HAP-1 (cell line): Measurements from ENCODE around the gene COPS9.

ENCODE experiments used
- DNase-seq, 2 experiments: peaks; one replicate each; pipeline ENCODE4 v3.0.0-alpha.2; 2016 to 2020; ENCODE audit warnings: low spot score in 2 of 2
- H3K27me3 ChIP-seq: fragments of 250-450 bp; sonication (Bioruptor Pico); 2 replicates; pipeline ENCODE4 v1.5.1; 2020; ENCODE audit warnings: low read depth, mild to moderate bottlenecking, moderate library complexity
- H3K36me3 ChIP-seq: fragments of 250-450 bp; sonication (Bioruptor Pico); replicated peaks from 2 replicates; pipeline ENCODE4 v1.5.1; 2020; ENCODE audit warnings: mild to moderate bottlenecking
- H3K4me1 ChIP-seq: fragments of 250-450 bp; sonication (Bioruptor Pico); 2 replicates; pipeline ENCODE4 v1.5.1; 2020; ENCODE audit warnings: mild to moderate bottlenecking
- H3K4me3 ChIP-seq: fragments of 250-450 bp; sonication (Bioruptor Pico); 2 replicates; pipeline ENCODE4 v1.5.1; 2020; ENCODE audit warnings: mild to moderate bottlenecking, moderate library complexity
- H3K9me3 ChIP-seq: fragments of 250-450 bp; sonication (Bioruptor Pico); 2 replicates; pipeline ENCODE4 v1.5.1; 2020; ENCODE audit warnings: mild to moderate bottlenecking, moderate library complexity
- in situ Hi-C: fragments of 300-500 bp; cut with MboI; formaldehyde crosslinking; loops from 3 replicates; pipeline ENCODE4 v1.14.3; 2020; ENCODE audit warnings: low sequenced_read_pairs, inconsistent platforms, mixed read lengths

The COPS9 gene

GRCh38 chr2:240139666-240140393 lies 3.7 kb upstream of the COPS9 start:
- Histone ChIP-seq H3K27me3 (no peaks in the 10 kb centered on the region), H3K4me1 (peaks cover 4% of the 10 kb centered on the region; the same call in 1 of the 2 replicates), H3K36me3 (no peaks in the 10 kb centered on the region), H3K4me3 (no peak overlapping the region), H3K9me3 (no peaks in the 10 kb centered on the region)
- DNase-seq, result no peak
- in situ Hi-C loops, result loop anchor here (5.0 kb wide), 1 partner anchor 83 kb away; no protein-coding TSS in a partner anchor

GRCh38 chr2:240139011-240139441 lies 2.9 kb upstream of the COPS9 start:
- no peaks in the 10 kb centered on the region for H3K9me3 ChIP-seq
- H3K27me3 ChIP-seq, result no peaks in the 10 kb centered on the region
- in situ Hi-C loops, result no loop called here
- H3K4me3 ChIP-seq, result no peak overlapping the region
- H3K4me1 ChIP-seq, result peaks cover 4% of the 10 kb centered on the region; the same call in 1 of the 2 replicates
- no peak for DNase-seq
- no peaks in the 10 kb centered on the region for H3K36me3 ChIP-seq

- no peaks in the 10 kb centered on the region for H3K9me3 ChIP-seq
- in situ Hi-C loops, result no loop called here
- no peaks in the 10 kb centered on the region for H3K27me3 ChIP-seq
- DNase-seq, result no peak
- peaks cover 4% of the 10 kb centered on the region; the same call in 1 of the 2 replicates for H3K4me1 ChIP-seq
- H3K4me3 ChIP-seq, result no peak overlapping the region
- peaks cover 5% of the 10 kb centered on the region for H3K36me3 ChIP-seq
Observed at GRCh38 chr2:240138254-240138984, 2.3 kb upstream of the COPS9 start.

- peaks cover 4% of the 10 kb centered on the region; the same call in 1 of the 2 replicates for H3K4me1 ChIP-seq
- peaks cover 12% of the 10 kb centered on the region for H3K36me3 ChIP-seq
- no peaks in the 10 kb centered on the region for H3K27me3 ChIP-seq
- H3K4me3 ChIP-seq, result no peak overlapping the region
- DNase-seq, result no peak
- no peaks in the 10 kb centered on the region for H3K9me3 ChIP-seq
- in situ Hi-C loops, result no loop called here
Observed at GRCh38 chr2:240137596-240138253, 1.6 kb upstream of the COPS9 start.

- peak in 1 of 2 experiments; percentile 6 for DNase-seq
- in situ Hi-C loops, result no loop called here
Observed at GRCh38 chr2:240136671-240137292, 677 bp upstream of the COPS9 start.

GRCh38 chr2:240135706-240136012 lies 446 bp downstream of the COPS9 start:
- DNase-seq, result no peak
- in situ Hi-C loops, result no loop called here
- peak overlapping the region; percentile 73 for H3K4me3 ChIP-seq
- H3K27me3 ChIP-seq, result no peaks in the 10 kb centered on the region
- peaks cover 32% of the 10 kb centered on the region for H3K36me3 ChIP-seq
- no peaks in the 10 kb centered on the region for H3K9me3 ChIP-seq
- peaks cover 4% of the 10 kb centered on the region; the same call in 1 of the 2 replicates for H3K4me1 ChIP-seq

More at GRCh38 chr2:240136671-240137292, 677 bp upstream of the COPS9 start:
- Histone ChIP-seq H3K4me1 (peaks cover 4% of the 10 kb centered on the region; the same call in 1 of the 2 replicates), H3K4me3 (peak overlapping the region; percentile 73), H3K27me3 (no peaks in the 10 kb centered on the region), H3K36me3 (peaks cover 21% of the 10 kb centered on the region), H3K9me3 (no peaks in the 10 kb centered on the region)

- in situ Hi-C loops, result no loop called here
- Histone ChIP-seq H3K36me3 (peaks cover 39% of the 10 kb centered on the region), H3K4me1 (peaks cover 4% of the 10 kb centered on the region; the same call in 1 of the 2 replicates), H3K4me3 (peak overlapping the region; percentile 73), H3K9me3 (no peaks in the 10 kb centered on the region), H3K27me3 (no peaks in the 10 kb centered on the region)
- DNase-seq, result peak in 1 of 2 experiments; percentile 5
Observed at GRCh38 chr2:240134956-240135520, 1.1 kb downstream of the COPS9 start.

- no peaks in the 10 kb centered on the region for H3K9me3 ChIP-seq
- in situ Hi-C loops, result no loop called here
- peak in 1 of 2 experiments; percentile 5 for DNase-seq
- H3K4me1 ChIP-seq, result peaks cover 4% of the 10 kb centered on the region; the same call in 1 of the 2 replicates
- peaks cover 44% of the 10 kb centered on the region for H3K36me3 ChIP-seq
- H3K4me3 ChIP-seq, result peak overlapping the region; percentile 73; the same call in 1 of the 2 replicates
- no peaks in the 10 kb centered on the region for H3K27me3 ChIP-seq
Observed at GRCh38 chr2:240134466-240134865, 1.6 kb downstream of the COPS9 start.

- H3K4me3 ChIP-seq, result no peak overlapping the region
- in situ Hi-C loops, result no loop called here
- peaks cover 4% of the 10 kb centered on the region; the same call in 1 of the 2 replicates for H3K4me1 ChIP-seq
- H3K27me3 ChIP-seq, result no peaks in the 10 kb centered on the region
- peak in 1 of 2 experiments; percentile 4 for DNase-seq
- peaks cover 52% of the 10 kb centered on the region for H3K36me3 ChIP-seq
- H3K9me3 ChIP-seq, result no peaks in the 10 kb centered on the region
Observed at GRCh38 chr2:240133401-240133800, 2.7 kb downstream of the COPS9 start.

GRCh38 chr2:240132651-240132980 lies 3.5 kb downstream of the COPS9 start:
- DNase-seq, result no peak
- Histone ChIP-seq H3K36me3 (peaks cover 55% of the 10 kb centered on the region), H3K4me1 (peaks cover 4% of the 10 kb centered on the region; the same call in 1 of the 2 replicates), H3K9me3 (no peaks in the 10 kb centered on the region), H3K4me3 (no peak overlapping the region), H3K27me3 (no peaks in the 10 kb centered on the region)
- in situ Hi-C loops, result no loop called here

GRCh38 chr2:240131941-240132650 lies 4.0 kb downstream of the COPS9 start:
- H3K27me3 ChIP-seq, result no peaks in the 10 kb centered on the region
- H3K4me3 ChIP-seq, result no peak overlapping the region
- DNase-seq, result peak in 1 of 2 experiments; percentile 13
- H3K36me3 ChIP-seq, result peaks cover 55% of the 10 kb centered on the region
- no peaks in the 10 kb centered on the region for H3K9me3 ChIP-seq
- peaks cover 4% of the 10 kb centered on the region; the same call in 1 of the 2 replicates for H3K4me1 ChIP-seq
- in situ Hi-C loops, result no loop called here

- peak in 1 of 2 experiments; percentile 3 for DNase-seq
- H3K27me3 ChIP-seq, result no peaks in the 10 kb centered on the region
- H3K9me3 ChIP-seq, result no peaks in the 10 kb centered on the region
- H3K4me1 ChIP-seq, result no peaks in the 10 kb centered on the region
- H3K36me3 ChIP-seq, result peaks cover 55% of the 10 kb centered on the region
- in situ Hi-C loops, result no loop called here
- H3K4me3 ChIP-seq, result no peak overlapping the region
Observed at GRCh38 chr2:240131296-240131695, 4.8 kb downstream of the COPS9 start.
